Mesangial cell (primary cell): ENCODE data around the gene ACMSD. TPM values are rescaled to one million over a fixed set of nuclear protein-coding genes. Genes with fewer than 3 reads are reported as not detected.

ENCODE experiments used
- total RNA-seq: library from RNA; depleted of rRNA; stranded (reverse); fragments of >200 nt; gene quantifications from 2 replicates; pipeline ENCODE4 v1.2.3, GENCODE V29; 2015

ACMSD gene
- not detected in 2 replicates for total RNA-seq

GRCh38 chr2:134838143-134838620 lies at the start of gene ACMSD:
TSS of gene ACMSD (plus strand) at chr2:134838616. CDS start at chr2:134838683, 67 bp downstream.

GRCh38 chr2:134918526-134919340 lies 80.3 kb downstream of the ACMSD start, which contains the start of gene CCNT2:
TSS of gene CCNT2 (plus strand) at chr2:134918822. CDS start at chr2:134918855, 33 bp downstream.

Other genes with a start within 250 kb of the ACMSD start
- 1.0 and 1.1 TPM in 2 replicates for gene TMEM163, start 119.6 kb upstream of the ACMSD start, total RNA-seq
- gene CCNT2, start 80.2 kb downstream of the ACMSD start, total RNA-seq: 9.5 and 12.0 TPM in 2 replicates
- gene MAP3K19, start 208.8 kb downstream of the ACMSD start, total RNA-seq: not detected in 2 replicates
- 16.1 and 20.3 TPM in 2 replicates for gene RAB3GAP1, start 213.7 kb downstream of the ACMSD start, total RNA-seq